Suppressor macrophage treated with lipopolysaccharide for 4 hours (primary cell): ENCODE measurements around the gene IKBKE.
A peak's percentile ranks its signal among the peaks of the same experiment; 100 is the strongest.

Experiments used
- DNase-seq: peaks from one replicate; pipeline ENCODE4 v3.0.0-alpha.2; 2020

Gene IKBKE

GRCh38 chr1:206497774-206498173, 27.5 kb downstream of the IKBKE start:
- peak; percentile 58 for DNase-seq

- no peak for DNase-seq
These were observed 28.4 kb downstream of the IKBKE start for GRCh38 chr1:206498685-206499084.

GRCh38 chr1:206500046-206500445, 29.8 kb downstream of the IKBKE start:
- no peak for DNase-seq

GRCh38 chr1:206501881-206502280, 31.6 kb downstream of the IKBKE start:
- DNase-seq, result no peak

DNA sequence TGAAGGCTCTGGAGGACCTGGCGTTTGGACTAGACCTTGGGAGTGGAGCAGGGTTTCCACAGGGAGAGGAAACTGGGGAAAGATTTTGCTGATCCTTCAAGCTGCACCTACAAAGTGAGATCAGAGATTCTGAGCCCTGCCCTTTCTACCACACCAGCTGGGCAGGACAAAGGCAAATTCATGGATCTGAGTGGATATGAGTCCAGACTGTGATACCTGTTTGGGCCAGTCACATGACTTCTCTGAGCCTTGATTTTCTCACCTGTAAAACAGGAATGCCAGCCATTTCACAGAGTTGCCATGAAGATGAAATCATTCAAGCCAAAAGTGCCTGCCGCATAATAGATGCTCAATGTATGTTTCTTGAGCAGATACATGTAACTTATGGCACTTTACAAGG, 32.1 kb downstream of the IKBKE start:
- DNase-seq, result no peak

- DNase-seq, result no peak
These were observed 32.5 kb downstream of the IKBKE start for GRCh38 chr1:206502812-206503211.

- peak; percentile 99 for DNase-seq
These were observed 33.5 kb downstream of the IKBKE start for GRCh38 chr1:206503591-206504362.

- no peak for DNase-seq
These were observed 34.1 kb downstream of the IKBKE start for GRCh38 chr1:206504363-206504713.

- peak; percentile 57 for DNase-seq
These were observed 35.6 kb downstream of the IKBKE start for GRCh38 chr1:206505702-206506355.

DNA sequence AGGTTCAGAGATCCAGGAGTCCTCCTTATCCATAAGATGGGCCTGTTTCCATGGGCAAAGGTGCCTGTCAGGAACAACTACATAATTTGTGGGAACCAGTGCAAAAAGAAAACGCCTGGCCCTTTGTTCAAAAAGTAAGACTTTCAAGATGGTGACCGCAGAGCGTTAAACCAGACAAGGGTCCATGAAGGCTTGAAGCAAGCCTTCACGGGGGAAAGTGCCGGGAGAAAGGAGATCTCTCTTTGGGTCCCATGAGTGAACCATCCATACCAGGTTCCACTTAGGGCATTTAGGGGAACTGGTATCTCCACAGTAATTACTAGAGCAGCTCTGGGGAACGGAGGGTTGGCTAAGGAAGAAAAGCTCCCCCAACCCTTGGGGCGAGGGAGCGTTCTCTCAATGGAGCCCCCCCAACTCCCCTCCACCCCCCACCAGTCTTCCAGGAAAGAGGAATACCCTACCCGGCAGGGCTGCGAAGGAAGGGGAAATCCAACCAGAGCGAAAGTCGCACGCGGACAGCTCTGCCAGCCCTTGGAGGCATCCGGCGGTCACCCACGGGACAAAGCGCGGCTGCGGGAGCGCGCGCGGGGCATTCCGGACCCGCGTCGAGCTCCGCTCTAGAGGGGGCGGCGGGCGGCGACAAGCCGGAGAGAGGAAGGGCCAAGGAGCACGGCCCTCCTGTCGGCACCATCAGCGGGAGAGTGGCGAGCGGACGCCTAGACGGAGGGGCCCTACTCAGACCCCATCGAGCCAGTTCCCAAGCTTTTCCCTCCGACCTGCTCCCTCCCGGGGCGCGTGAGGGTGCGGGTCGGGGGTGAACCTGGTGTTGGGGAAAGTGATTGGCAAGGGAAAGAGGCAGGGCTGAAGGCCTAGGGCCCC, 36.4 kb downstream of the IKBKE start:
- peak; percentile 85 for DNase-seq

GRCh38 chr1:206507284-206508129, 37.2 kb downstream of the IKBKE start, which contains the start of gene RASSF5:
Gene RASSF5, plus strand, starts transcription at chr1:206507531. Its CDS starts 72 bp downstream, at chr1:206507603.
- DNase-seq, result peak; percentile 96

GRCh38 chr1:206508130-206508889, 38.0 kb downstream of the IKBKE start:
- peak; percentile 46 for DNase-seq

DNA sequence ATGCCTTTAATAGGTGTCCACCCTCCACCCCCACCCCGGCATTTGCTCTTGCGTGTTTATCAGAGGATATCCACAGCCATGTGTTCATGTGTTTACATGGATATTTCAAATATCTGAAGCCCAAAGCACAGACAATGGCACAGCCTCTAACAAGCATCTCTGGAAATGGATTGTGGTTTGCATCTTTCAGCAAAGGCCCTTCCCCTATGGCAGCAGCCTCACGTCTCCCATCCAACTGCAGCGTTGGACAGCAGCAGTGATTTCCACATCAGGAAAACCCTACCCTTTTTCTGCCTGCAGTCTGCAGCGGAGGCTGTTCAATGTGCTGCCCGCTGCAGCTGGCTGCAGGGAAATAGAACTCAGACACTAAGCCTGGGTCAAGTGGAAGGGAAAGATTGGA, 38.7 kb downstream of the IKBKE start:
- DNase-seq, result no peak

DNA sequence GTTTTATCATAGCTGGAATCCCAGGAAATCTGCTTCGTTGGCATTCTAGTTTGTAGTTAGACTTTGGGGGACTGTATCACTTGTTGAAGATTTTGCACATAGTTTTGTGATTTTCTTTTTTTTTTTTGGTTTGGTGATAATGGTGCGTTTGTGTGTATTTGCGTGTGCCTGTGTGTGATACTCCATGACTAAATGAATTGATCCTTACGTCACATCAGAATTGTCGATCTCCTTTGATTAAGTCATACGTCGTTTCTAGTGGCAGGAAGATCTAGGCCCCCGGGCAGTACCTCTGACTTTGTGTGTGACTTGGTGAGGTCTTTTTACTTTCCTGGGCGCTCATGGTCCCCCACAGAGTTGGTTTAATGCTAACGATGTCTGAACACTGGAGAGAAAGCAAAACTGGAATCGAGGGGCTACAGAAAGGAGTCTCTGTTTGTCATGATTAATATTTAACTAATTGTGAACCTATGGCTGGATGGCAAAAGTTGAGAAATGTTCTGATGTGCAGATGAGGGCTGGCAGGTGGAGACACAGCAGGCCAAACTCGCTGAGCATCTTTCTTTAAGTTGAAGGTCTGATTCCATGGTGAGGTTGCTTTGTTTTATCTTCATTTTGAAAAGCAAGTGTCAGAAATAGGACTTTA, 39.5 kb downstream of the IKBKE start:
- no peak for DNase-seq

GRCh38 chr1:206510371-206510770, 40.1 kb downstream of the IKBKE start:
- DNase-seq, result no peak

- no peak for DNase-seq
These were observed 41.2 kb downstream of the IKBKE start for GRCh38 chr1:206511362-206512057.

- no peak for DNase-seq
These were observed 42.0 kb downstream of the IKBKE start for GRCh38 chr1:206512058-206512850.

DNA sequence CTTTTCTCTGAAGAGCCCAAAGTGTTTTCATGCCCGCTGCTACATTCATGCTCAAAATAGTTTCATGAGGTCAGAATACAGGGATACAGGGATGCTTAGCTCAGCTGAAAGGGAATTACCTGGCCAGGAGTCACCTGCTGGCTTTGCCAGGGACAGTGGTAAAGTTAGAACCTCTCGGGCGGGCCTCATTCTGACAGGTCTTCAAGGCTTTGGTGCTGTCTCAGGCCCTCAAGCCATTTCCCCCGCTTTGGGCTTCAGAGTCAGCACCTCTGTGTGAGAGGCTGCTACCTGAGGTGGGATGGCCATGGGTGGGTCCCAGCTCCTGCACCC, 42.5 kb downstream of the IKBKE start:
- DNase-seq, result no peak

DNA sequence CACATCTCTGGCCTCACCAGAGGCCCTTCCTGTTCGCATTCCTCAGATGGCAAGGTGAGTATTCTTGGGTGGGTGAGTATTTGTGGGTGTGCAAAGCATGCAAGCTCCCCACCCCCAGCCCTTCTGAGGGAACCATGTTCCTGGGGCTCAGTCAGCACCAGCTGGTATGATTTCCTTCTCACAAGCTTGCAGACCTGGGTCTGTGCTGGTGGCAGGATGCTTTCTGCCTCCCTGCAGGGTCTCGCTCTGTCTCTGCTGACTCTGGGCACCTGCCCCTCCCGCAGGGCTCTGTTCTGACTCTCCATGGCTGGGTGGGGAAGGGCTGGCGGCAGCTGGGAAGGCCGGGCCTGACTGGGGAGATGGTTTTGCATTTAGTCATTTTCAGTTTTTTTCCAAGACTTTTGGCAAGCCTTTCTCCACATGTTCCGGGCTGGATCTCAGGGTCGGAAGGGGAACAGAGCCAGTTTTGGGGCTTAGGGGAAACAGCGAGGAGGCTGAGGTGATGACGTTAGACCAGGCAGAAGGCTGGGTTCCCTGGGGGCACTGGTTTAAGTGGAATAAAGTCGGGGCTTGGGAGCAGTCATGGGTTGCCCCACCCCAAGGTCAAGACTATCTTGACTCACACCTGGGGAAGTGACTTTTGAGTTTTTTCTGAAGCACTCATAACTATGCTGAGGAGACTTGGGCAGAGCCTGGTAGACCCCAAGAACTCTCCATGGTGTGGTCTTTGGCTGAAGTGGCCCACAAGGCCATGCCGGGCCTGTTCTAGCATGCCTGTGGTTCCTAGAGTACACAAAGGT, 43.2 kb downstream of the IKBKE start:
- no peak for DNase-seq
